Myometrial cell (primary cell): ENCODE results near the gene WIF1. TPM values are rescaled to one million over a fixed set of nuclear protein-coding genes. Genes with fewer than 3 reads are reported as not detected.

Source experiments
- total RNA-seq: library from RNA; depleted of rRNA; stranded (reverse); fragments of >200 nt; gene quantifications from 2 replicates; pipeline ENCODE4 v1.2.3, GENCODE V29; 2015

WIF1 gene, protein sequence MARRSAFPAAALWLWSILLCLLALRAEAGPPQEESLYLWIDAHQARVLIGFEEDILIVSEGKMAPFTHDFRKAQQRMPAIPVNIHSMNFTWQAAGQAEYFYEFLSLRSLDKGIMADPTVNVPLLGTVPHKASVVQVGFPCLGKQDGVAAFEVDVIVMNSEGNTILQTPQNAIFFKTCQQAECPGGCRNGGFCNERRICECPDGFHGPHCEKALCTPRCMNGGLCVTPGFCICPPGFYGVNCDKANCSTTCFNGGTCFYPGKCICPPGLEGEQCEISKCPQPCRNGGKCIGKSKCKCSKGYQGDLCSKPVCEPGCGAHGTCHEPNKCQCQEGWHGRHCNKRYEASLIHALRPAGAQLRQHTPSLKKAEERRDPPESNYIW
- 0.18 TPM in 1 of 2 replicates, not detected in the other for total RNA-seq

DNA sequence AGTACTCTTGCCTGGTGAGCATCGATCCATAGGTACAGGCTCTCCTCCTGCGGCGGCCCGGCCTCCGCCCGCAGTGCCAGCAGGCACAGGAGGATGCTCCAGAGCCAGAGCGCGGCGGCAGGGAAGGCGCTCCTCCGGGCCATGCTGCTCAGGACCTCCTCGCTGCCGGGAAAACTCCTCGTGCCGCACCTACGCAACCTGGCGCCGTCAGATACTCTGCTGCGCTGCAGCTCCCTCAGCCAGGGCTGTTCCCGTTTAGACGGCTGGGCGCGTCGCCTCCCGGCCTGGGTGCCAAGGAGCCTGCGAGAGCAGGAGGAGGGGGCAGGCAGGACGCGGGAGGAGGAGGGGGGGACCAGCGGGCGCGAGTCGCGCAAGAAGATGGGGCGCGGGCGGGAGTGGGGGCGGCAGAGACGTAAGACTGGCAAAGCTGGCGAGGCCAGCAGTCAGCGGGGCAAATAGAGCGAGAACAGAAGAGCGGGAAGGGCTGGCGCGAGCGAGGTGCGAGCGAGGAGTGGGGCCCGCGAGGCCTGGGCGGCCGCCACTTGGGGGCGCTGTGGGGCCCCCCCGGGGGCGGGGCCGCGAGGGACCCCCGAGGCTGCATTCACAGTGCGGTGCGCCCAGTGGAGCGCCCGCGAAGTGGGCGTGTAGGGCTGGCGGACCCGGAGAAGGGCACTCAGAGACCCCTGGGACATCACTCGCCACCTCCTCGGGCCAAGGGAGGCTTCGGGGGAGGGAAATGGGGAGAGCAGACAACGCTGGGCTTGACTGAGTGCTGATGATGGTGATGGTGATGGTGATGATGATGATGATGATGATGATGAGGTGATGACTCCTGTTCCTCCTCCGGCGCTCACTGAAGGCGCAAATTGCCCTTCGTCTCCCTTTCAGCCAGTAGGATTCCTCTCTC lies at the start of gene WIF1:
Gene WIF1, minus strand, starts transcription at position 257 of the 907 bp plus-strand sequence. Its CDS starts 114 bp downstream, at position 143.

DNA sequence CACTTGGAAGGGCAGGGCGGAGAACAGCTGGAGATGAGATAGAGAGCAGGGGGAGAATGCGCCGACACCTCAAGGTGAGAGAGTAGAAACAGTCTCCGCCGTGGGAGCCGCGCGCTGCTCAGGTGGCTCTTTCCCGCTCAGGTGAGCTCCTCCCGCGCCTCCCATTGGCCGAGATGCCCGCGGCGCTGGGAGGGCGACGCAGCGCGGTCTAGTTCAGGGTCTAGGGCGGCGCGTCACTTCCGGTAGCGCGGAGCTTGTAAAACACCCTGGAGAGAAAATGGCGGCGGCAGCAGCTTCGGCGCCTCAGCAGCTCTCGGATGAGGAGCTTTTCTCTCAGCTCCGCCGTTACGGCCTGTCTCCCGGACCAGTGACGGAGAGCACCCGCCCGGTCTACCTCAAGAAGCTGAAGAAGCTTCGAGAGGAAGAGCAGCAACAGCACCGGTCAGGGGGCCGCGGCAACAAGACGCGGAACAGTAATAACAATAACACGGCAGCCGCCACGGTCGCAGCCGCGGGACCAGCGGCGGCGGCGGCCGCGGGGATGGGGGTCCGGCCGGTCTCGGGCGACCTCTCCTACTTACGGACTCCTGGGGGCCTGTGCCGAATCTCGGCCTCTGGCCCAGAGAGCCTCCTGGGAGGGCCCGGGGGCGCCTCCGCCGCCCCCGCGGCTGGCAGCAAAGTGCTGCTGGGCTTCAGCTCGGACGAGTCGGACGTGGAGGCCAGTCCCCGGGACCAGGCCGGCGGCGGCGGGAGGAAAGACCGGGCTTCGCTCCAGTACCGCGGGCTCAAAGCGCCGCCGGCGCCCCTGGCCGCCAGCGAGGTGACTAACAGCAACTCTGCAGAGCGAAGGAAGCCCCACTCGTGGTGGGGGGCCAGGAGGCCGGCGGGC lies 48.5 kb upstream of the WIF1 start, which contains the start of gene LEMD3:
Gene LEMD3, plus strand, starts transcription at position 264 of the 889 bp plus-strand sequence. Its CDS starts 14 bp downstream, at position 278.

Other genes with a start within 250 kb of the WIF1 start
- 14.2 and 14.7 TPM in 2 replicates for gene LEMD3, start 48.3 kb upstream of the WIF1 start, total RNA-seq
- 40.4 and 49.1 TPM in 2 replicates for gene MSRB3, start 157.4 kb upstream of the WIF1 start, total RNA-seq